GM18508 (cell line): ENCODE data around the gene SIL1.
"Not testable (repeated sequence)": the region's sequence is repeated elsewhere in the genome, so short reads cannot be mapped to it uniquely, and the experiment has no call there.

Source experiments
- ATAC-seq: cut with Tn5 transposase; IDR thresholded peaks from one replicate; pipeline ENCODE4 v1.9.1; 2021; ENCODE audit warnings: moderate number of reproducible peaks; ENCODE audit not compliant: insufficient read depth, unreplicated experiment

SIL1 gene

DNA sequence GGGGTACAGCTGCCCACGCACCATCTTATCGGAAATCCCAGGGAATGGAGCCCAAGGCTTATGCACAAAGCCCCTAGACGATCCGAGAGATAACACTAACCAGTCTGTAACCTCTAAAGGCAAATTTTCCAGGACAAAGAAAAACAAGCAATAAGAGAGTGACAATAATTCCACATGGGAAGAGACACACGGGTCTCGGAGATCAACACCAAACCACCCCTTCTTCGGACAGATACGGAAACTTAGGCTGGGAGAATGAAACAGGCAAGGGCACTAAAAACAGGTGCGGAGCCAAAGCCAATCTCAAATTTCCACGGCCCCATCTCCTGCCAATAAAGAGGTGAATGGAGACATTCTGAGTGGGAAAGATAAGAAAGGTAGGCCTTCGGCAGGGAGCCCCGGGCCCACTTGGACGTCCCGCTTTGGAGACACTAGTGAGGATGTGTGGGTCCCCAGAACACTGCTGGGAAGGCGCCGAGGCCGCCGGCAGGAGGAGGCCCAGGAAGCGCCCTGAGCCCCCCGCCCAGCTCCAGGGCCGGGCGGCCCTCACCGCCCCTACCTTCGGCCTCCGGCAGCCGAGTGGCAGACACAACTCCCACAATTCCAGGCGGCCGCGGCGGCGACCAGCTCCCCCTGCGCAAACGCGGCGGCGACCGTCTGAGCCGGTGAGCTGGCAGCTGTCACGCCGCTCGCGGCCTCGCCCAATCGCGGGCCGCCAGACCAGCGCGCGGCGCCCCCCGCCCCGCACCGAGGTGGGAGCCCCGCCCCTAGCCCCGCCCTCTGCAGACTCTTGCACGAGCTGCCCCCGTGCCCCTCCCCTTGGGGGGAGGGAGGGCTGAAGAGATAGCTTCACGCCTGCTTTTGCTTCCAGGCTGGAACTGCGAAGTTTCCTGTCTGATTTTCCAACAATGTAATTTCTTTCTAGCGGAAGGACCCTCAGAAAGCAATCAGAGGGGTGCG, at the start of gene SIL1:
Gene SIL1, minus strand, starts transcription at position 659 of the 960 bp plus-strand sequence. CDS start 70,525 bp downstream, outside the sequence.
- ATAC-seq = peak; percentile 75

DNA sequence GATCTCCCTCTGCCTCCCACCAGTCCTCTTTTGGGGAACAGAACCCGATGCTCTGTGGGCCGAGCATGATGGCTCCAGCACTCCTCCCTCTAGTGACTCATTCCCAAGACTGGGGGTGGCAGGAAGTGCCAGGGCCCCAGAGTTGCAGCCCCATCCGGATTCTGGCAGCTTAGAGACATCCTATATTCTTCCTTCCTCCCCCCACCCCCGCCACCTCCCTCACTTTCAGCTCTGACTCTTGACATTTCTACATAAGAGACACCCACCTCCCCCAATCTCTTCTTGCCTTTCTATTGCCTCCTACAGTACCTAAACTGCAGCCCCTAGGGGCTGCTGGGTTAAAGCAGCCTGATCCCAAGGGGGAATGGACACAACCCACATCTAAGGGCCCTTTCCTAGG, 48.2 kb upstream of the SIL1 start:
- no peak for ATAC-seq

DNA sequence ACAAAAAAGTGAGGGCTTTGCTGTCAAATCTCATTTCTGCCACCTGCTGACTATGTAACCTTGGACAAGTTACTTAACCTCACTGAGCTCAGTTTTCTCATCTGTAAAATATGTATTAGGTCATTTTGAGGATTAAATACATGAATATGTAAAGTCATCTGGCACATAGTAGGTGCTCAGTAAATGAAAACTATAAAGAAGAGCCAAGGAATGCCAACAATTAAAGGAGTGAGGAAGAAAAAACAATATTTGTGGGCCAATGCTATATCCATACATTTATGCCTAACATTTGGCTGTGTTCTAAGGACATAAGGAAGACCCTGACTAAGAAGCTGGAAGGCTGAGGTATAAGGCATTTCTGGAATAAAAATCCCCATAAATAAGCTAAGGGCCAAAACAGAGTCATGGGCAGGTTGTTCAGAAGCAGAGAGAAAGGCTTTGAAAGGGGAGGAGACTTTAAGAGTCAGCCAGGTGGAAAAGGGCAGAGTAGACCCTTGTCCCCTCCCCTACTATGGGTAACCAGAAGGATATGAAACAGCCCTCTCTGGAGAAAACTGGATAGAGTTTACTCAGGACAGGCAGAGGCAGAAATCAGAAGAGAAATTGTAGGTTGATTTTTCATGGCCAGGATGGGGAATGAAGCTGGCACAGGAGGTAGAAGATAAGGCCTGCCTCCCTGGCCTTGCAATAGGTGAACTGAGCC, 47.6 kb upstream of the SIL1 start:
- no peak for ATAC-seq

DNA sequence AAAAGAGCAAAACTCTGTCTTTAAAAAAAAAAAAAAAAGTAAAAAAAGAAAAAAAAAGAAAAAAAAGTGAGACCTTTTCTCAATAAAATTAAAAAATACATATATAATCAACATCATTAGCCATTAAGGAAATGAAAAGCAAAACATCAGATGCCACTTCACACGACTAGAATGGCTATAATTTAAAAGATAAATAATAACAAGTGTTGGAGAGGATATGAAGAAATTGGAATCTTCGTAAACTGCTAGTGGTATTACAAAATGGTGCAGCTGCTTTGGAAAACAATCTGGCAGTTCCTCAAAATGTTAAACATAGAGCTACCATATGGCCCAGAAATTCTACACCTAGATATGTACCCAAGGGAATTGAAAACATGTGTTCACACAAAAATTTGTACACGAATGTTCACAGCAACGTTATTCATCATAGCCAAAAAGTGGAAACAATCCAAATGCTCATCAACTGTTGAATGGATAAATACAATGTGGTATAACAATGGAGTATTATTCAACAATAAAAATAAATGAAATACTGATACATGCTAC, 45.3 kb upstream of the SIL1 start:
- ATAC-seq = no peak

DNA sequence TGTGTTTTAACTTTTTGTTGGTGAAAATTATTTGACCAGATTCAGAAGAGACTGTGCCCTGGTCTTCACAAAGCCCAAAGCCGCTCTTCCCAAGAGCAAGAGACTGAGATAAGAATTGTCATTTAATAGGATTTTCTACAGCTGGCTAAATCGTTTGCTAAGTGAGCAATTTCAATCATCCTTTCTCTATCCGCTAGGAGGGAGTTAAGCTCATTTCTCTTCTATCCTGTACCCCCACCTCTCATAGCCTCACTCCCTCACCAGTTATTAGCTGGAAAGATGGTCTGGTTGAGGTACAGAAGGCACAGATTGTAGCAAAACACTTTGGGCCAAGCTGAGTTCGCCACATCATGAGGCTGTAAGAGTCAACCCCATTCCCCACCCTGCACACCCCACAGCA, 43.0 kb upstream of the SIL1 start:
- no peak for ATAC-seq

DNA sequence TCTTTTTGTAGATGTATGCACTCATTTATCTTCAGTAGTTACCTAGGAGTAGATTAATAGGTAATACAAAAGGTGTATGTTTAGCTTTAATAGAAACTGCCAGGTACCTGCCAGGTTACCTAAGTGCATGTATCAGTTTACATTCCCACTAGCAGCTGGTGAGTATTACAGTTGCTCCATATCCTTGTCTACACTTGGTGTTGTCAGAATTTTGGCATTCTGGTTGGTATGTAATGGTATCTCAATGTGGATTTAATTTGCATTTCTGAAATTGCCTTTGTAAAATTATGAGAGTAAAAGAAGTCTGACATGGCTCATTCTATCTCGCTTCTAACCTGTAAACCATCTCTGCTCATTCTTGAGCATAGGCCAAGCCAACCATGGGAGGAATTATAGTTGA, 38.3 kb upstream of the SIL1 start:
- no peak for ATAC-seq

DNA sequence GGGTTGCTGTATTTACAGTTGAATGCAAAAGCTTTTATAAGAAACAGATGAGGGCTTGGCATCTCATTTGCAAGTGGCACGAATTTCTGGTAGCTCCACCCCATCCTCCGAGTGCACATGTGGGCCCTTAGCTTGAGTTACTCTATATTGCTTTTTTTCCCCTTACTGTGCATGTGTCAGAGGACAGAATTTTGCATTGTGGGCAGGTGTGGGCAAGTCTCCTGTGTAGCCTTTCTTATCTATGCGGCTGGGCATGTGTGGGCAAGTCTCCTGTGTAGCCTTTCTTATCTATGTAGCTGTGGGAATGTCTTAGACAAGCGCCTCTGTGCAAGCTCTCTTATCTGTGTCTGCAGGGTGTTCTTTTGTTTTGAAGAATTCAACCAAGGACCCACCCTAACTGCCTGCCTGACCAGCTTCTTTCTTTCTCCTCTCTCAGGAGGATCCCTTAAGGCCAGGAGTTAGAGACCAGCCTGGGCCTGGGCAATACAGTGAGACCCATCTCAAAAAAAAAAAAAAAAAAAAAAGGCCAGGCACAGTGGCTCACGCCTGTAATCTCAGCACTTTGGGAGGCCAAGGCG, 34.1 kb upstream of the SIL1 start:
- no peak for ATAC-seq

DNA sequence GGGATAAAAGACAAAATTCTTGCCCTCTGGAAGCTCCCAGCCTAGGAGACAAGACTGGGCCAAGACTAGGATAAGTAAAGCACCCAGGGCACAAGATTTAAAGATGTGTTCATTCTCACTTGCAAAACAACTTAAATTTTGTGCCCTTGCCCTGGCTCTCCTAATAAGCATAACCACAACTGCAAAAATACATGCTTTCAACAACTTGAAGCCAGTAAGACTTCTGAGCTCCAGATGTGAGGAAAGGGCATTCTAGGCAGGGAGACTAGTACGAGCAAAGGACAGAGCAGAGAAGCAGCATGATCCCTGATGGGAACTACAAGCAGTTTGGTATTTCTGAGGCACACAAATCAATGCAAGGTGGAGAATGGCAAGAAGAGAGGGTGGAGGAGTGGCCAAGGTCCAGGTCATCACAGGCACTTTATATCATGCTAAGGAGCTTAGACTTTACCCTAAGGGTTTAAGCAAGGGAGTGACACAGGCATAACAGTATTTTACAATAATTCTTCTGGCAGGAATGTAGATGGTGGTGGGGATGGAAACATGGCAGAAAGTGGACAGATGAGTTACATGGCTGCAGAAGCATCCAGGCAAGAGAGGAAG, 30.1 kb upstream of the SIL1 start:
- no peak for ATAC-seq

DNA sequence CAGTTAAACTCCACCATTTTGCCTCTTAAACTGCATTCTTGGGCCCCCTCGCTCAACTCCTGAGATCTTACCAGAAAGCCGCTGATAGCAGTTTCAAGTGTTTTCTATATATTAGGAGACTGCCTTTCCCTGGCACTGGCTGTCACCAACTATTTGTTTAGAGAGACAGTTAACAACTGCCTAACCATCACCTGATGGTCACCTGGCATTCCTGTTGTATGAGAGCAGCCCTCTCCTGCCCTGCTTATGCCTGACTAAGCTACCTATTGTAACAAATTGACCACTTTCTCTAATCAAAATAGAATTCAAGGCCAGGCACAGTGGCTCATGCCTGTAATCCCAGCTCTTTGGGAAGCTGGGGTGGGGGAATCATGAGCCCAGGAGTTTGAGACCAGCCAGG, 28.0 kb upstream of the SIL1 start:
- ATAC-seq = no peak

DNA sequence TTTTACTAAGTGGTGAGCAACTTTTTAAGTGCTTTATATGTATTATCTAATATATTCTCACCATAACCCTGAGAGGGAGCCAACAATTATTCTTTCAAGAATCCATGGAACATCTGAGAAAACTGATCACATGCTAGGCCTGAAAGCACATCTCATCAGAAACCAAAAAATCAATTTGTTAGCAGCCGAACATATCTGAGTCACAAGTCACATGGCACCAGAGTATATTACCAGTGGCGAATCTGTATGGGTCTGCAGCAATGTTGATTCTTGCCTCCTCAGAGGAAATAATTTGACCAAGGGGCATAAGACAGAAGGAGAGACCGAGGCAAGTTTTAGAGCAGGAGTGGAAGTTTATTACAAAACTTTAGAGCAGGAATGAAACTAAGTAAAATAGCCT, 25.3 kb upstream of the SIL1 start:
- ATAC-seq = no peak

DNA sequence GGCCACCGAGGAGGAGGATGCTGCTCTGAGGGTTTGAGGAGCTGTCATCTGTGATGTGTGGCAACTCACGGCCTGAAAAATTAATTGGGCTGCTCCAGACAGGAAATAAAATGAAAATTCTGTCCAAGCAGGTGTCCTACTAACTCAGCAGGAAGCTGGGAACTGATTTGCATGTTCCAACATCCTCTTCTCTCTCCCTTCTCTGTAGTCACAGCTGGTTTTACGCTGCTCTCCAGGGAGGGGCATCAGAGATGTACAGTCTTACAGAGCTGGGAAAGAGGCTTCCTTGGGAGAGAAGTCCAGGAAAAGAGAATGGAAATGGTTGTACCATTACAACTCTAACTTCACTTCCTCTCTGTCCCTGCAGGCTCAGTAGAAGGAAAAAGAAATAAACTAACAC, 24.2 kb upstream of the SIL1 start:
- no peak for ATAC-seq

DNA sequence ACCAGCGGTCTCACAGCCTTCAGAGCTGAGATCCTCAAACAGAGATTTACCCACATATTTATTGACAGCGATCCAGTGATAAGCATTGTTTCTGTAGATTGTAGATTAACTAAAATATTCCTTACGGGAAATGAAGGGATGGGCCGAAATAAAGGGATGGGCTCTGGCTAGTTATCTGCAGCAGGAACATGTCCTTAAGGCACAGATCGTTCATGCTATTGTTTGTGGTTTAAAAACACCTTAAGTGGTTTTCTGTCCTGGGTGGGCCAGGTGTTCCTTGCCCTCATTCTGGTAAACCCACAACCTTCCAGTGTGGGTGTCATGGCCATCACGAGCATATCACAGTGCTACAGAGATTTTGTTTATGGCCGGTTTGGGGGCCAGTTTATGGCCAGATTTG, 19.9 kb upstream of the SIL1 start:
- not testable (repeated sequence) for ATAC-seq

DNA sequence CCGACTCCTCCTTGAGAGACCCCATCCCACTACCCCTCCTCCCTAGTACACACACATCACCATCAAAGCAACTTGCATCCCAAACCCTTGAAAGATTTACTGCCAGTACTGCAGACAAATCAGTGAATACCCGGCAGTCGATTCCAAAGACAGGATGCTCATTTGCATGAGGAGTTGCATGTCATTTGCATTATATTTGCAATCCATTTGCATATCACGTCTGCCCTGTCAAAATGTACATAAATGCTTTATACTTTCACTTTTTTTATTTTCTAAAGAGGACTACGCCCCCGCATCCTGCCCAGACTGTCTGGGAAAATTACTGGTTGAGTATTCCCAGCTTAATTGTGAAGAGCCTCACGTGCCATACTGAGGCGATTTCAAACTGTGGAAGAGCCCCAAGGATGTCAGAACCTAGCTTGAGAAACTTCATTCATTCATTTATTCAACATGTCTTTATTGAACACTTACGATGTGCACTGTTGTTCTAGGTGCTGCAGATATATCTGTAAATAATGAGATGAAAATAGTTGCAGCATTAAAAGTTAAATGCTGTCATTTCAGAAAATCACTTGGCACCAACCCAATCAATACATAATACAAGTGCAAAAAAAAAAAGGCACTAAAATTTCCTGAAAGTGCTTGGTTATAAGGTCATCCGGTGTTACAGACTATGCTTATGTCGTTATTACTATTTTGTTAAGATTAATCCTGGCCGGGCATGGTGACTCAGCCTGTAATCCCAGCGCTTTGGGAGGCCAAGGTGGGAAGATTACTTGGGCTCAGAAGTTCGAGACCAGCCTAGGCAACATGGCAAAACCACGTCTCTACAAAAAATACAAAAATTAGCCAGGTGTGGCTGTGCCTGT, 17.2 kb upstream of the SIL1 start:
- no peak for ATAC-seq

DNA sequence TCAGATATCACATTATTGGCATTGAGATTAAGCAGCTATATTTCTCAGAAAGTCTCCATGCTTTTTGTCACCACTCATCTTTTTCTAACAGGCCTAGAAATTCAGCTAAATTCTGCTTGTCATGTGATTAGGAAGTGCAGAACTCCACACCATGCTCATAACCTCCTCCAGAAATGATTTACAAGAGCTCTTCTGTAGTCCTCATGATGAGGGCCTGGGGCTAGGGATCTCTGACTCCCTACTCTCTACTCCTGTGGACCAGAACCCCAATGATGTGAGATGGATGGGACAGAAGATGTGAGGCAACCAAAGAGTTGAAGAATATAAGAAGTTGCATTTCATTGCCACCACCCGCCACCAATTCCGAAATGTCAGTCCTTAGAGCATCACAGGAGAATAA, 16.5 kb upstream of the SIL1 start:
- ATAC-seq = no peak

DNA sequence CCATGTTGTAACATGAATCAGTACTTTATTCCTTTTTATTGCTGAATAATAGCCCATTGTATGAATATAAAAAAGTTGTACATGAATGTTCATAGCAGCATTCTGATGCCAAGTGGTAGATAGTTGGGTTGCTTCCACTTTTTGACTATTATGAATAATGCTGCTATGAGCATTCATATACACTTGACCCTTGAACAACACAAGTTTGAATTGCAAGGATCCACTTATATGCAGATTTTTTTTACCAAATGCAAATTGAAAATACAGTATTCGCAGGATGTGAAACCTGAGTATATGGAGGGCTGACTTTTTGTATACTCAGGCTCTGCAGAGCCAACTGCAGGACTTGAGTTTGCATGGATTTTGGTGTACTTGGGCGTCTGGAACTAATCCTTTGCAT, 14.7 kb upstream of the SIL1 start:
- ATAC-seq = no peak

DNA sequence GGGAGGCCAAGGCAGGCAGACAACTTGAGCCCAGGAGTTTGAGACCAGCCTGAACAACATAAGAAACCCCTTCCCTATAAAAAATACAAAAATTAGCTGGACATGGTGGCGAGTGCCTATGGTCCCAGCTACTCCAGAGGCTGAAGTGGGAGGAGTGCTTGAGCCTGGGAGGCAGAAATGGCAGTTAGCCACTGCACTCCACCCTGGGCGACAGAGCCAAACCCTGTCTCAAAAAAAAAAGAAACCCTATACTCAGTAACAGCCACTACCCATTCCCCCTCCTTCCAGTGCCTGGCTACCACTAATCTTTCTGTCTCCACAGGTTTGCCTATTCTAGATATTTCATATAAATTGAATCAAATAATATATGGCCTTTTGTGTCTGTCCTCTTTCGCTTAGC, 14.3 kb upstream of the SIL1 start:
- ATAC-seq = no peak

DNA sequence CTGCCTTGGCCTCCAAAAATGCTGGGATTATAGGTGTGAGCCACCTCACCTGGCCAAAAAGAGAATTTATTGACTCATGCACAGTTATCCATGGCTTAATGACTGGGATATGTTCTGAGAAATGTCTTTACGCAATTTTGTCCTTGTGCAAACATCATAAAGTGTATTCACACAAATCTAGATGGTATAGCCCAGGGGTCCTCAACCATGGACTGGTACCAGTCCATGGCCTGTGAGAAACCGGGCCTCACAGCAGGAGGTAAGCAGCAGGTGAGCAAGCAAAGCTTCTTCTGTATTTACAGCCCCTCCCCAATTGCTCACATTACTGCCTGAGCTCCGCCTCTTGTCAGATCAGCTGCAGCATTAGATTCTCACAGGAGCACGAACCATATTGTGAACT, 12.4 kb upstream of the SIL1 start:
- ATAC-seq = no peak

DNA sequence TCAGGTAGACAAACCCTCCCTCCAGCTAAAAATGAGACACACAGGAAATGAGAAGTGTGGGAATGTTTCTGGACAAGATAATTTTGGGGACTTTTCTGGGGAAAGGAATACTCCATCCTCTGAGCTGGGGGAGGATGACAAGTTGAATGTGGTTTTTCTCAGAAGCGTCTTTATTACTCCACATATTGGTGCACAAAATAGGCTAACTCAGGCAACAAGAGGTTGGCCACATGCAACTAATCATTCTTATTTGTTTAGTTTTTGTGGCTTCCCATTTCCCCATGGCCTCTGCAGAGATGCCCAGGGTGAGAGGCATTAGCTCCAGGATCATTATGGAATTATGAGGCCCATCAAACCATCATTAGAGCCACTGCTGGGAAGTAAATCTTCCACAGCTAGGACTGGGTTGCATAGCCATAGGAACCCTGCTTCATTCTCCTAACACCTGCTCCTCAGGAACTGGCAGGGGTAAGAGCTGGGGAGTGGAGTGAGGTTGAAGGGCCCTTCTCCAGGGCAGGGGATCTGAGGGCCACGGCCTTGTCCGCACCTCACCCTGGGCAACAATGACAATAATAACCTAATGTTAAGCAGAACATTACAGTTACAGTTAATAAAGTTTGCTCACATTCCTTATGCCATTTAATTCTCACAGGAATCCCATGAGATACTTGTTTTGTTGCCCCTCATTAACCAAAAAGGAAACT, 9.3 kb upstream of the SIL1 start:
- no peak for ATAC-seq

DNA sequence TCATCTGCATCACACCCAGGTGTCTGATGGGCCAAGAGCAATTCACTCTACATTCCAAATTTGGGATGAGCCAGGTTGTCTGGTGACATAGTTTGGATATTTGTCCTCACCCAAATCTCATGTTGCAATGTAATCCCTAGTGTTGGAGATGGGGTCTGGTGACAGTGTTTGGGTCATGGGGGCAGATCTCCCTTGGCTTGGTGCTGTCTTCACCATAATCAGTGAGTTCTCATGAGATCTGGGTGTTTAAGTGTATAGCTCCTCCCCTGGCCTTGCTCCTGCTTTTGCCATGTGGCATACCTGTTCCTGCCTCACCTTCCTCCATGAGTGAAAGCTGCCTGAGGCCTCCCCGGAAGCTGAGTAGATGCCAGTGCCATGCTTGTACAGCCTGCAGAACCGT, 7.4 kb upstream of the SIL1 start:
- ATAC-seq = no peak
